Activated CD8-positive, alpha-beta memory T cell treated with anti-CD3 and anti-CD28 coated beads for 24 hours (primary cell): ENCODE results near the gene SIAE.

Experiments used
- DNase-seq: peaks from one replicate; pipeline ENCODE4 v3.0.0-alpha.2; 2020

Gene SIAE

GRCh38 chr11:124673333-124674167 is at the start of gene SIAE, which contains the start of gene SPA17:
Gene SIAE (minus strand): TSS chr11:124673739. CDS start chr11:124673708, 31 bp downstream.
Gene SPA17 (plus strand): TSS chr11:124673904. CDS start chr11:124675265, 1,361 bp downstream.
- peak; percentile 92 for DNase-seq

DNA sequence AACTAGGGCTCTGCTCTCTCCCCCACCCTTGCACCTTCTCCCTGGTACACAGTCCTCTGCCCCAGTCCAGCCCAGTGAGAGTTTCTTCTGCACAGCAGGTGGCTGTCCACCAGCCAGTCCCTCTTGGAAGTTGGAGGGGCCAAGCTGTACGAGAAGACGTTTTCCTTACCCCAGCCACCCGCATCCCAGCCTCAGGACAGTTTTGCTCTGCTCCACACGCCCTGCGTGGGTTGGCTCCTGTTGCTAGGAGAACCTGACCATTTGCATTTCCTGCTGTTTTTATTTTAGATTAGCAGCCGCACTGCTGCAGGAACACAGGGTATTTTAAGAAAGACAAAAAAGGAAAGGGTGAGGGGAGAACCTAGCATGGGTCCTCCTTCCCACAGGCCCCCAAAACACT is 48.6 kb upstream of the SIAE start:
- DNase-seq = no peak

DNA sequence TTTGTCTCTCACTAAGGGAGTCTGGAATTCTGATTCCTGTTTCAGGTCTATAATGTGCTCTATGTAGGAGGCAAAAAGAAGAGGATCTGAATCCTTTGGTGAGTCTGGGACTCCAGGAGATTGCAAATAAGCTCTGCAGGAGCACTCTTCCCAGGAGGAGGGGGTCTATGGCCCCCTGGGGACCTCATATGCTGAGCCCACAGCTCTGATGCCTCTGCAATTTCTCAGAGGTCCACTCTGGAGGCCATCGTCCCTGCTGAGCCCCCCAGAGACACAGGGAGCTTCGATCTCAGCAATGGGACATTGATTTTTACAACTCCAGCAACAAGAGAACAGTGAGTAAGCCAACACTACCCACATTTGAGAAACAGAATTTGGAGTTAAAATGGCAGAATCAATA is 46.0 kb upstream of the SIAE start:
- no peak for DNase-seq

GRCh38 chr11:124718801-124719200 is 45.3 kb upstream of the SIAE start:
- no peak for DNase-seq

GRCh38 chr11:124717786-124718651 is 44.5 kb upstream of the SIAE start:
- DNase-seq = no peak

- no peak for DNase-seq
Observed at GRCh38 chr11:124717421-124717785, 43.9 kb upstream of the SIAE start.

DNA sequence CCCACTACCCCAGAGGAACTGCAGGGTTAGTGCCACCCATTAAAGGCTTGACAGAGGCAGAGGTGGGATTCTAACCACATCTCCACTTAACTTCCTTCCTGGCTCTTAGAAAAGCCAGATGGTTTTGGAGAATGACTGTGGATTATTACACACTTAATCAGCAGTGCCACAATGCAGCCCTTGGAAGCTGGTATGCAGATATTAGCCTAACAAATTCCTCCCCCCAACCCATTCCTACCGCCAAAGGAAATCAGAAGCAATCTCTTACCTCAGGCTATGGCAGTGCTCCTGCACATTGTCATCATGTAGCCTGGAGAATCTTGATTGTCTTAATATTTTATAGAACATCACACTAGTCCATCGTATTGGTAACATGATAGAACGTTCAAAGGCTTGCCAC is 43.1 kb upstream of the SIAE start:
- no peak for DNase-seq

DNA sequence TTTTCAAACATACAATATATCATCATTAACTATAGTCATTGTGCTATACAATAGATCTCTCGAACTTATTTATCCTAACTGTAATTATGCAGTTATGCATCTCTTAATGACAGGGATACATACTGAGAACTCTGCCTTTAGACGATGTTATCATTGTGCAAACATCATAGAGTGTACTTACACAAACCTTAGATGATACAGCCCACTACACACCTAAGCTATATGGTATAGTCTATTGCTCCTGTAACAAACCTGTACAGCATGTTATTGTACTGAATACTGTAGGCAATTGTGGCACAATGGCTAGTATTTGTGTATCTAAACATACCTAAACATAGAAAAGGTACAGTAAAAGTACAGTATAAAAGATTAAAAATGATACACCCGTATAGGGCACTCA is 38.9 kb upstream of the SIAE start:
- DNase-seq = no peak

DNA sequence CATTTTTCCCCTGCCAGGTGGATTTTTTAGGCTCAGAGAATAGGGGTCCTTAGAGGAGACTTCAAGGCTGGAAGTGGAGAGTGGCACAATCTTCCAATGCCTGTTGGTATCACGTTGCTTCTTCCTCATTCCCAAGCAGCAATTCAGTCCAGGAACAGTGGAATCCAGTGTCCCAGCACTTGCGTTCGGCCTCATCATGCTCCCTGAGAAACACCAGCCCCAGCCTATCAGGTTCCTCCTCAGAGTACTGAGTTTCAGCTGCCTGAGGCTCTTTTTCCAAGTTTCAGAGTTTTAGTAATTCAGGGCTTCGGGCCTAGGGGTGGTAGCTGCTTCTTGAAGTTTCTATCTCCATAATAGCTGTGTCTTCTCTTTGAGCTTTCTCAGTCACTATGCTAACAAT is 34.3 kb upstream of the SIAE start:
- DNase-seq = no peak

- no peak for DNase-seq
Observed at GRCh38 chr11:124700028-124700427, 26.5 kb upstream of the SIAE start.

DNA sequence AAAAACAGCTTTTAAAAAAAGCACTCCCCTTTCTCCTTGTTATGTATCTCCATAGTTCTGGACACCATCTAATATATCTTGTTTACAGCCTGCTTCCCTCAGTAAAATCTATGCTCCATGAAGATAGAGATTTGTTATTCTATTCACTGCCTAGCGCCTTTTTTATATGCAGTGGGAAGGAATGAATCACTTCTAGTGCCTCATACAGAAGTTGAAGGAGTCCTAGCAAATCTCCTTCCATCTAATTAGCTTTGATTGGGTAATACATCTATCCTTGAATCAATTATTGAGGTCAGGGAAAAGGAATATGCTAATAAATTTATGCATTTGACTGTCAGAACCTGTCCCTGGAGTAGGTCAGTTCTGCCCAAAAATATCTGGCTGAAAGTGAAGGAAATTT is 26.0 kb upstream of the SIAE start:
- no peak for DNase-seq

- no peak for DNase-seq
Observed at GRCh38 chr11:124693142-124693541, 19.6 kb upstream of the SIAE start.

DNA sequence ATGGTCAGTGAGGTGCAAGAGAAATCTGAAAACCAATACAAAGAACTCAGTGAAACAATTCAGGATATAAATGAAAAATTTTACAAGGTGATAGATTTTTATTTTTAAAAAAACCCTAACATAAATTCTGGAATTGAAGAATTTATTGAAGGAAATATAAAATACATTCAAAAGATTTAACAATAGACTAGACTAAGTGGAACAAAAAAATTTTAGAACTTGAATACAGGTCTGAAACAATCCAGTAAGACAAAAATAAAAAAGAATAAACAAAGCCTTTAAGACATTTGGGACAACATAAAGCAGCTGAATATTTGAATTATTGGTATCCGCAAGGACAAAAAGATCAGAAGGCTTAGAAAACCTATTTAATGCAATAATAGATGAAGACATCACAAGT is 8.9 kb upstream of the SIAE start:
- DNase-seq = no peak

- DNase-seq = no peak
Observed at GRCh38 chr11:124681421-124681820, 7.9 kb upstream of the SIAE start.

- DNase-seq = no peak
Observed at GRCh38 chr11:124678416-124678815, 4.9 kb upstream of the SIAE start.

DNA sequence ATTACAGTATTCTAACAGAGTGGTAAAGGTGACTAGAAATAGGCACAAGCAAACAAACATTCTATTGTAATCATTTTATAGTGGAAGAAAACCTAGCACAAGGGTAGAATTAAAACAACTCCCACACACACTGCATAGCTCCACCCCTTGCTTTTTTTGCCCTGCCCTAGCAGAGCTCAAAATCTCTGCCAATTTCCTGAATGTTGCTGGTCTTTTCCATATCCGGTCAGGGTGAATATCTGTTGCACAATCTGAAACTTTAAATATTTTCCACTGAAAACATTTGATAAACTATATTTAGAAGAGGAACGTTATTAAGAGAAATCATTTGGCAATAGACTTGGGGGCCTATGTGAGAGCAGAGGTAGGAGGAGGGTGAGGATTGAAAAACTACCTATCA is 2.8 kb upstream of the SIAE start:
- DNase-seq = no peak

GRCh38 chr11:124674571-124674970 is 1.0 kb upstream of the SIAE start:
- DNase-seq = no peak

DNA sequence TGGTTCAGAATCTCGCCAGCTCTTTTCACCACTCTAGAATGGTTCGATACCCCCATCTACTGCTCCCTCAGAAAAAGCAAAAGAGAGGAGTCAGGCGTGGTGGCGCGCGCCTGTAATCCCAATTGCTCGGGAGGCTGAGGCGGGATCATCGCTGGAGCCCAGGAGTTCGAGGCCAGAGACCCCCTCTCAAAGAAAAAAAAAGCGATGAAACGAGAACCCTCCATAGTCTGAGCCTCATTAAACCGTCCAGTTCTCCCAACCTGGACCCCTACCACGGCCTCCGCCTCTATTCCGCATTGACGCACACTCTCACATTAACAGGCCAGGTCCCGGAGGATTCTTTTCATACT is 604 bp upstream of the SIAE start:
- DNase-seq = no peak

GRCh38 chr11:124672536-124673215 is 863 bp downstream of the SIAE start:
- no peak for DNase-seq

DNA sequence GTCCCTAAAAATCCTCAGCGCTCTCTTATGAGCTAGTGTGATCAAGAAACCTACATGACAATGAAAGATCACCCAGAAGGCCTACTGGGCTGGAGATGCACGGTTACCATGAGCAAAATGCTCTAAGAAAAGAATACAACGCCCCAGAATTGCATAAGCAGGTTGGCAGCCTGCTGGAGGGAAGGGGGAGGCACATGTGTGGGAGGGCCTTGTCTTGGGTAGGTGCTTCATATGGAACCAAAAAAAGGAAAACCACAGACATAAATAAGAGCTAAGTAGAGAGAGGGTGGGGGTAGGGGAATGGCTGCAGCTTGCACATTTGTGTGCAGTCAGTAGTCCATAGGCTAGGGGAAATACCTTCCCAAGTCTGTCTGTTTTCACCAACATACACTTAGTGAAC is 2.8 kb downstream of the SIAE start:
- no peak for DNase-seq

DNA sequence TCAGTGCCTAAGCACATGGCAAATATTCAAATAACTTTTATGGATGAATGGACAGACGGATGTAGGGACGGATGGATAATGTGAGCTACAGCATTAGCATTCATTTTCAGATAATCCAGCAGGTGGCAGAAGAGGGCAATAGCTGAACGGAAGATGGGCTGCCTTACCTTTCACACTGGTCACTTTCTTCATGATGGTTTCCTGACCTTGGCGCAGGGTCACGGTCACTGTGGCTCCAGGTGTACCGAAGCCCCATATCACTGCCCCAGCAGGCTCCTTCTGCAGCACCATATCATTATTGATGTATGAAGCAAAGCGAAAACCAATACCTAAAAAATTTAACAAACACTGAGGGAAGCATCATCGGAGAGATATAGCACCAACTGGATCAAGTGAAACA is 4.3 kb downstream of the SIAE start:
- peak; percentile 72 for DNase-seq

GRCh38 chr11:124667601-124668000 is 5.9 kb downstream of the SIAE start:
- no peak for DNase-seq

DNA sequence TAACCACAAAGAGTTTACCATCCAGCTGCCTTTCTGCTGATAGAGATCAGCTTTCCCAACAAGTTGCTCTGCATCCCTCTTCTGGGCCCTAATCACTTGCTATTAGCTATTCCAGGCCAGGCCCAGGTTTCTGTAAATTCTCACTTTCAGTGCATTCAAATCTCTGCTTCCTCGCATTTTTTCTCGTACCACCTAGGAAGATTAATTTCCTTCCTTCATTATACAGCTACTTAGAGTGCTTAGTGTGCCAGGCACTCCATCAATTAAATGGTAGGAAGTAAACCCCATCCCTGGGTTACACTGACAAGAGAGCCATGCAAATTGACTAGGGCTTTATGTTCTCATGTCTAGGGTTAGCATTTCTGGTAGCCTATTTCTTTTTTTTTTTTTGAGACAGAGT is 9.7 kb downstream of the SIAE start:
- DNase-seq = no peak

GRCh38 chr11:124662106-124662505 is 11.4 kb downstream of the SIAE start:
- no peak for DNase-seq
